Osteocyte (in vitro differentiated cells): Measurements from ENCODE around the gene ECM2. TPM values are rescaled to one million over a fixed set of nuclear protein-coding genes. Genes with fewer than 3 reads are reported as not detected.
A peak's percentile ranks its signal among the peaks of the same experiment; 100 is the strongest.

Source experiments
- DNase-seq: peaks from one replicate; pipeline ENCODE4 v3.0.0; 2021; ENCODE audit warnings: mixed read lengths; ENCODE audit not compliant: unreplicated experiment; ENCODE audit errors: extremely low spot score
- H3K27ac Mint-ChIP-seq: one replicate; pipeline ENCODE4 v1.8.0; 2021; ENCODE audit warnings: mild to moderate bottlenecking, mixed read lengths; ENCODE audit not compliant: unreplicated experiment
- H3K27me3 Mint-ChIP-seq: one replicate; pipeline ENCODE4 v1.8.0; 2021; ENCODE audit warnings: mixed read lengths; ENCODE audit not compliant: unreplicated experiment
- H3K36me3 Mint-ChIP-seq: one replicate; pipeline ENCODE4 v1.8.0; 2021; ENCODE audit warnings: mixed read lengths; ENCODE audit not compliant: unreplicated experiment
- H3K4me1 Mint-ChIP-seq: one replicate; pipeline ENCODE4 v1.8.0; 2021; ENCODE audit warnings: mixed read lengths; ENCODE audit not compliant: unreplicated experiment
- H3K4me3 Mint-ChIP-seq: one replicate; pipeline ENCODE4 v1.8.0; 2021; ENCODE audit warnings: mild to moderate bottlenecking, moderate library complexity, mixed read lengths; ENCODE audit not compliant: unreplicated experiment
- H3K9me3 Mint-ChIP-seq: one replicate; pipeline ENCODE4 v1.8.0; 2021; ENCODE audit warnings: mixed read lengths; ENCODE audit not compliant: unreplicated experiment
- CTCF ChIP-seq: fragments of 200-600 bp; sonication (generic); IDR thresholded peaks from 2 replicates; pipeline ENCODE4 v1.5.0; 2021; ENCODE audit warnings: antibody characterized with exemption, mild to moderate bottlenecking, moderate library complexity
- total RNA-seq: library from RNA; stranded (reverse); gene quantifications from 2 replicates; pipeline ENCODE4 v1.2.1, GENCODE V29; 2021

The ECM2 gene
- total RNA-seq, 1 donor from 2014 or later, result 53.3 TPM

DNA sequence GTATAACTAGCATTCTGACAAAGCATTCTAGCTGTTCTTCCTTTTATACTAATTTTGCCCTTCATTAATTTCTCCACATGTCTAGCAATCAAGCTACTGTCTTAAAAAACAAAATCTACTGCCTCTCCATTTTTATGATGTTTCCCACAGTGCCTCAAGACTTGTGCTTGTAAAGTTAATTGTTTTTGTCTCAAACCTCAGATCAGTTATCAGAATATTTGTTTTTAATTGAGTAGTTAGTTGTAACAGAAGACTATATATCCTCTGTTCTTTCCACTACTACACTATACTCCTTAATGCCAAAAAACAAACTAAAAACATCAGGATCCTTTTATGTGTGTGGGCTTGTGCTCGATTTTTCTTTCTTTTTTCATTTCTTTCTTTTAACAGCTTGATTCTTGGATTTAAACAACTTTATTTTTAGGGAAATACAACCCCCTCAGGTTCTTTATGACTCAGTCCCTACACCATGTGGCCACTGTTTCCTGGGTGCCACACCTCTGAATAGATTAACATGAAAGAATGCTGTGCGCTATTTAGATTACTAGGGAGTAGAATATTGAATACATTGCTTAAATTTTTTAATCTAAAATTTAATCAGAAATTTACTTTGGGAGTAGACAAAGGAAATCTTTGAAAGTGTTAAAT is 54.7 kb downstream of the ECM2 start:
- TF ChIP-seq CTCF, result no peak
- peaks cover 67% of the 10 kb centered on the region for H3K4me1 Mint-ChIP-seq
- no peak for DNase-seq
- peak overlapping the region; percentile 91 for H3K27ac Mint-ChIP-seq
- H3K9me3 Mint-ChIP-seq, result no peaks in the 10 kb centered on the region
- H3K36me3 Mint-ChIP-seq, result peaks cover 6% of the 10 kb centered on the region
- H3K27me3 Mint-ChIP-seq, result no peaks in the 10 kb centered on the region
- H3K4me3 Mint-ChIP-seq, result peak overlapping the region; percentile 78

GRCh38 chr9:92480291-92480771 is 55.5 kb downstream of the ECM2 start:
- DNase-seq, result no peak
- peaks cover 10% of the 10 kb centered on the region for H3K36me3 Mint-ChIP-seq
- peak overlapping the region; percentile 91 for H3K27ac Mint-ChIP-seq
- no peaks in the 10 kb centered on the region for H3K27me3 Mint-ChIP-seq
- TF ChIP-seq CTCF, result no peak
- H3K9me3 Mint-ChIP-seq, result no peaks in the 10 kb centered on the region
- H3K4me3 Mint-ChIP-seq, result peak overlapping the region; percentile 78
- H3K4me1 Mint-ChIP-seq, result peaks cover 67% of the 10 kb centered on the region

DNA sequence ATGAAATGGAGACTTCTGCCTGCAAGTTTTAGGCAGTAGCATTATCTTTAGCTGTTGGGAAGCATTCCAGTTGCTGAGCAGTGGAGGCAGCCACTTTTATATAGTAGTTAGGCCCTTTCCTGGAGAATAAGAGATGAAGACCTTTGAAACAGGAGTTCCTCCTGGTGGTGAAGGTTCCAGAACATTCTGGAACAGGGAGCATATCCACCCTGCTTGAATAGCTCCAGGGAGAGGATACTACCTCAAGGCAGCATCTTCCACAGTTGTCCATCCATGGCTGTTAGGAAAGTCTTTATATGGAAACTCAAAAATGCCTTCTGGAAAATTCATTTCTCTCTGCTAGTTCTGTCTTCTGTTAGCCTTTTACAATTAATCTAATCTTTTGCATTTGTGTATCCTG is 56.4 kb downstream of the ECM2 start:
- H3K27ac Mint-ChIP-seq, result peak overlapping the region; percentile 91
- no peak for TF ChIP-seq CTCF
- H3K9me3 Mint-ChIP-seq, result no peaks in the 10 kb centered on the region
- peak overlapping the region; percentile 78 for H3K4me3 Mint-ChIP-seq
- H3K27me3 Mint-ChIP-seq, result no peaks in the 10 kb centered on the region
- peaks cover 10% of the 10 kb centered on the region for H3K36me3 Mint-ChIP-seq
- peaks cover 59% of the 10 kb centered on the region for H3K4me1 Mint-ChIP-seq
- no peak for DNase-seq

- no peaks in the 10 kb centered on the region for H3K27me3 Mint-ChIP-seq
- H3K36me3 Mint-ChIP-seq, result peaks cover 10% of the 10 kb centered on the region
- DNase-seq, result no peak
- no peaks in the 10 kb centered on the region for H3K9me3 Mint-ChIP-seq
- TF ChIP-seq CTCF, result no peak
- peaks cover 54% of the 10 kb centered on the region for H3K4me1 Mint-ChIP-seq
- H3K27ac Mint-ChIP-seq, result peak overlapping the region; percentile 75
- peak overlapping the region; percentile 40 for H3K4me3 Mint-ChIP-seq
Measured at GRCh38 chr9:92478783-92479182, 57.0 kb downstream of the ECM2 start.

DNA sequence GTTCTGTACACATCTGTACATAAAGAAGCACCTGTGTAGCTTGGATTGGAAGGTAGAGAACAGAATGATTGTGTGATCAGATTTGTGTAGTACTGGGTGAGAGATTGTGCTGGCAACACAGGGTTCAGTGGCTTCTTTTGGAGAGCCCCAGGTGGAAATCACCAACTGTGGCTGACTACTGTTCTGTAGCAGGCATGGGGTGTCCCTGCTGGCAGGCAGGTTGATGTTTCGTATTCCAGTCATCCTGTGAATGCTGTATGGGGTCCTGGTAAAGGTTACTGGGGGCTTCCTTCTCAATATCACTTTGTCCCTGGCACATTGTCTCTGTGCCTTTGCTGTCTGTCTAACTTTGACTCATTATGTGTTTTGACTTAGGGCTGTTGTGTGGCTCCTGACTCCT is 58.8 kb downstream of the ECM2 start:
- peaks cover 20% of the 10 kb centered on the region for H3K36me3 Mint-ChIP-seq
- H3K4me3 Mint-ChIP-seq, result no peak overlapping the region
- no peak overlapping the region for H3K27ac Mint-ChIP-seq
- no peaks in the 10 kb centered on the region for H3K27me3 Mint-ChIP-seq
- H3K9me3 Mint-ChIP-seq, result no peaks in the 10 kb centered on the region
- TF ChIP-seq CTCF, result no peak
- H3K4me1 Mint-ChIP-seq, result peaks cover 37% of the 10 kb centered on the region
- no peak for DNase-seq
